Left cardiac atrium (tissue), 4 donors: ENCODE data around the gene CBX2. TPM values are rescaled to one million over a fixed set of nuclear protein-coding genes. Genes with fewer than 3 reads are reported as not detected.

ENCODE experiments used
- ATAC-seq, 2 donors: fragments of 200-7000 bp; cut with Tn5 transposase; one replicate each; pipeline ENCODE4 v1.9.1; 2020; ENCODE audit warnings: mild to moderate bottlenecking in 2 of 2, moderate library complexity in 2 of 2
- DNase-seq: peaks from one replicate; pipeline ENCODE4 v3.0.0-alpha.2; 2020
- intact Hi-C, 2 donors: fragments of 100-400 bp; cut with DNase I; formaldehyde crosslinking; loops; one replicate each; pipeline versions ENCODE4 v1.14.1 to v1.15.1; 2022 to 2023
- total RNA-seq, 2 donors: library from RNA; stranded (reverse); fragmentation: NEBNext Ultra II Directional; extraction: Animal tissue kit (Norgen Biotek cat#: 25700); gene quantifications; one replicate each; pipeline ENCODE4 v1.2.1, GENCODE V29; 2021
- donor health status: DM: no; HTN: yes; CAD: no.
- donor health status: DM: no; HTN: yes; CAD: no; lungs with severe emphysema.
- donor health status: DM: yes; HTN: yes; CAD: no.
- donor health status: Dilated cardiomyopathy.

Gene CBX2
- total RNA-seq, 2 donors from 2014 or later: 3.1 to 3.5 TPM

DNA sequence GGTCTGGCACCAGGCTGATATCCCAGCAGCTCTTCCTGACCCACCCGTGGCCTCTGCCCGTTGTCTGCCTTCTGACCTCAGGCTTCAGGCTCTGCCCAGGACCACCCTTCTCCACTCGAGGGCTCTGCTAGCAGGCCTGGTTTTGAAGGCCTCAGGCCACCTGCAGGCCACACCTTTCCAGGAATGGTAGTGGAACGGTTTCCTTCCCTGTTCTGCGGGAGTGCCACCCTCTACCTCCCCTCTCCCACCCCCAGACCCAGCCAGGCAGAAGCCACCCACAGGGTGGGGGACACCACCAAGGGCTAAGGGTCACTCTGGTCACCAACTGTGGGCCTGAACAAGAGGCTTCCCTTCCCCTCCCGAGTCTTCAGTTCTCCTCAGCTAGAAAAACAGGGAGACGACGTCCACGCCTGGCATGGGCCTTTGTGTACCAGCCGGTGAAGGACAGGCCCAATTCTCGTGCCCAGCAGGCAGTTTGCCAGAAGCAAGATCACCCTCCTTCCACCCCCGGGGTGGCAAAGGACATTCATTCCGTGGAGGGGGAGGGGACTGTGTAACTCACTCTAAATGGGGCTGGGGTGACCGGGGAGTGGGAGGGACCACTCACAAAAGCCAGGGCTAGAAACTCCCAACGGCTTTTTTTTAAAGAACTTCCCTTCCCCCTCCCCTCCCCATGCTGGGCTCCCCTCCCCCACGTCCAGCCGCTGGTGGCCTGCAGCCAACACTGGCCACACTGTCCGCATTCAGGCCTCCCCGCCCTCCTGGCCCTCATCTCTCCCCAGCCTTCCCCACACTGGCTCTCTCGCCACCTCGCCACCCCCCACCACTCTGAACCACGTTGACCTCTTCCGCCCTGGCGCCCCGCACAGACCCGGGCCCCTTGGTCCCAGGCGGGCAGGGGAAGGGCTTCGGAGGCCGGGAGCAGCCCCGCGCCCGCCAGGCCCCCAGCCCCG is 53.6 kb downstream of the CBX2 start:
- ATAC-seq (peak; percentile 77 to 79), DNase-seq (peak; percentile 76)

GRCh38 chr17:79832218-79833109 is 54.5 kb downstream of the CBX2 start:
- DNase-seq (no peak), ATAC-seq (peak; percentile 16 to 28)
- intact Hi-C loops: no loop called here

More for the DNA sequence above, 53.6 kb downstream of the CBX2 start:
- intact Hi-C loops: no loop called here

DNA sequence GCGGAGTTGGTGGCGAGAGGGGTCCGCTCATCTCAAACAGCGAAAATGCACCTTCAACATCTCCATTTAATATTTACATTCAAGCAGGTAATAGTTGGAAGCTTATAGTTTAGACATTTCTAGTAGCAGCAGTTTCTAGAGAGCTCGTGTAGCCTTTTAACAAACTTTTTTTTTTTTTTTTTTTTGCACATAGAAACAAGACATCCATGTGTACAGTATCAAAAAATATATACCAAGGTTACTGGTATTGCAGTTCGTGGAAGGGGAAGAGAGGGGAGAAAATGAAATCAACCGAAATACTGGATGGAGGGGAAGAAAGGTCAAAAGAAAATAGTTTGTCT is 55.1 kb downstream of the CBX2 start:
- intact Hi-C loops: no loop called here
- DNase-seq (no peak), ATAC-seq (no peak)

GRCh38 chr17:79833744-79834564 is 56.0 kb downstream of the CBX2 start:
- ATAC-seq: no peak
- intact Hi-C loops: no loop called here
- DNase-seq: no peak

GRCh38 chr17:79834565-79835469 is 56.9 kb downstream of the CBX2 start:
- no peak for DNase-seq
- ATAC-seq: no peak
- intact Hi-C loops: no loop called here

DNA sequence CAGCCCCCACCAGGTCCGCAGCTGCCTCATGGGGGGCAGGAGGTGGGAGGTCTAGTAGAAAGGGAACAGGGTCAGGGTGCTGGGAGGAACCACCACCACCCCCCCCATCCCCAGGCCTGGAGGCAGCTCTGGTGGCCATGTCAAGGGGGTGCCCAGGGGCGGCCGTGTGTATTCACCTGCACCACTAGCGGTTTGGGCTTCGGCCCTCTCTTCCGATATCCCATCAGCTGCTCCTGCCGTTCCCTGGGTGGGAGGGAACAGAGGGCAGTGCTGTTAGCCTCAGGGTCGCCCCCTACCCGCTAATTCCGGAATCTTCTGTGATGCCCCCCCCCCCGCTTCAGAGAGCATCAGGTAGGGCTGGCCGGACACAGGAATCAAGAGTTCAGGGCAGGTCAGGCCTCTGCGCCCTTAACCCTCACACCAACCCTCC is 57.5 kb downstream of the CBX2 start:
- intact Hi-C loops: no loop called here
- no peak for ATAC-seq
- DNase-seq: no peak

- no peak for ATAC-seq
- intact Hi-C loops: no loop called here
- no peak for DNase-seq
These were observed 58.1 kb downstream of the CBX2 start for GRCh38 chr17:79835953-79836509.

- no peak for DNase-seq
- ATAC-seq: no peak
- intact Hi-C loops: no loop called here
These were observed 58.6 kb downstream of the CBX2 start for GRCh38 chr17:79836510-79836971.

- intact Hi-C loops: no loop called here
- peak; percentile 21 to 36 for ATAC-seq
- peak; percentile 83 for DNase-seq
These were observed 59.3 kb downstream of the CBX2 start for GRCh38 chr17:79836972-79837887.

Other genes with a start within 250 kb of the CBX2 start
- not detected for gene RBFOX3, start 167.1 kb upstream of the CBX2 start, total RNA-seq
- gene ENPP7, start 47.2 kb upstream of the CBX2 start, total RNA-seq: not detected
- 1 to 10 TPM; 4.1 to 5.9 TPM for gene CBX8, start 18.9 kb downstream of the CBX2 start, total RNA-seq
- 10 to 100 TPM; 17.9 to 24.2 TPM for gene CBX4, start 61.3 kb downstream of the CBX2 start, total RNA-seq